Fibroblast of the aortic adventitia (primary cell): Measurements from ENCODE around the gene MRPS10. TPM values are rescaled to one million over a fixed set of nuclear protein-coding genes. Genes with fewer than 3 reads are reported as not detected.
A peak's percentile ranks its signal among the peaks of the same experiment; 100 is the strongest.
"Not testable (repeated sequence)": the region's sequence is repeated elsewhere in the genome, so short reads cannot be mapped to it uniquely, and the experiment has no call there.

Experiments used
- DNase-seq: peaks from one replicate; pipeline ENCODE4 v3.0.0-alpha.2; 2010; ENCODE audit warnings: low read depth
- H3K4me3 ChIP-seq: 2 replicates; pipeline ENCODE4 v1.5.1; 2011; ENCODE audit warnings: low read depth, mild to moderate bottlenecking, control low read depth, low read length, moderate library complexity
- total RNA-seq: library from RNA; depleted of rRNA; stranded (reverse); fragments of >200 nt; gene quantifications from 2 replicates; pipeline ENCODE4 v1.2.3, GENCODE V29; 2012; ENCODE audit warnings: low replicate concordance
- TF ChIP-seq, protein P1 (sequence below): IDR thresholded peaks from 2 replicates; pipeline ENCODE4 v1.5.1; 2011; ENCODE audit warnings: mild to moderate bottlenecking, low read length, control low read depth, inconsistent platforms; ENCODE audit not compliant: insufficient read depth

Gene MRPS10
- total RNA-seq, 1 donor, result 63.4 TPM

DNA sequence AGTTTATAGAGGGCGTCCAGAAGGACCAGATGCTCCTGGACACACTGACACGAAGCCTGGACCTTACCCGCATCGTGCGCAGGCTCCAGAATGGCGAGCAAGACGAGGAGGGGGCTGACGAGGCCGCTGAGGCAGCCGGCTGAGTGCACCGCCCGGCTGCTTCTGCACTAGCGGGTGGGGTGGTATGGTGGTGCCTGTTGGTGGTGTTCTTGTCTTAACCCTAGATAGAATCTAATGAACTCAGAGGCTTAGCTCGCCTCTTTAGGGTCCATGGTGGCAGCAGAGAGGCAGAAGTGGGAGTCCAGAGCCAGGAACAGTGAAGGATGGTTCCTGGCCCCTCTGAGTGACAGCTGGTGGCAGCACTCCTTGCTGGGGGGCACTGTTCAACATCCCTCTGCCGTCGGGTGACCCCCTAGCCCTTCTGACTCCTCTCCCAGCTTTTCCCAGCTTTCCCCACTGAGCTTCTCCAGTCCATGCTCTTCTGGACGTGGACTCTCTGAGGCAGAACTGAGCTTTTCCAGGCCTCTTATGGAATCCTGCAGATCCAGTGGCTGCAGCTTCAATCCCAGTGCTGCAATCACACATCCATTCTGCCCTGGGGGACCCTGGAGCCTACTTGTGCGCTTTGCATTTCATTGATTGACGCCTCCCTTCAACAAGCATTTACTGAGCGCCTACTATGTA lies 38.3 kb downstream of the MRPS10 start:
- DNase-seq, result no peak
- no peak overlapping the region for H3K4me3 ChIP-seq
- TF ChIP-seq, protein P1, sequence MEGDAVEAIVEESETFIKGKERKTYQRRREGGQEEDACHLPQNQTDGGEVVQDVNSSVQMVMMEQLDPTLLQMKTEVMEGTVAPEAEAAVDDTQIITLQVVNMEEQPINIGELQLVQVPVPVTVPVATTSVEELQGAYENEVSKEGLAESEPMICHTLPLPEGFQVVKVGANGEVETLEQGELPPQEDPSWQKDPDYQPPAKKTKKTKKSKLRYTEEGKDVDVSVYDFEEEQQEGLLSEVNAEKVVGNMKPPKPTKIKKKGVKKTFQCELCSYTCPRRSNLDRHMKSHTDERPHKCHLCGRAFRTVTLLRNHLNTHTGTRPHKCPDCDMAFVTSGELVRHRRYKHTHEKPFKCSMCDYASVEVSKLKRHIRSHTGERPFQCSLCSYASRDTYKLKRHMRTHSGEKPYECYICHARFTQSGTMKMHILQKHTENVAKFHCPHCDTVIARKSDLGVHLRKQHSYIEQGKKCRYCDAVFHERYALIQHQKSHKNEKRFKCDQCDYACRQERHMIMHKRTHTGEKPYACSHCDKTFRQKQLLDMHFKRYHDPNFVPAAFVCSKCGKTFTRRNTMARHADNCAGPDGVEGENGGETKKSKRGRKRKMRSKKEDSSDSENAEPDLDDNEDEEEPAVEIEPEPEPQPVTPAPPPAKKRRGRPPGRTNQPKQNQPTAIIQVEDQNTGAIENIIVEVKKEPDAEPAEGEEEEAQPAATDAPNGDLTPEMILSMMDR, result no peak

DNA sequence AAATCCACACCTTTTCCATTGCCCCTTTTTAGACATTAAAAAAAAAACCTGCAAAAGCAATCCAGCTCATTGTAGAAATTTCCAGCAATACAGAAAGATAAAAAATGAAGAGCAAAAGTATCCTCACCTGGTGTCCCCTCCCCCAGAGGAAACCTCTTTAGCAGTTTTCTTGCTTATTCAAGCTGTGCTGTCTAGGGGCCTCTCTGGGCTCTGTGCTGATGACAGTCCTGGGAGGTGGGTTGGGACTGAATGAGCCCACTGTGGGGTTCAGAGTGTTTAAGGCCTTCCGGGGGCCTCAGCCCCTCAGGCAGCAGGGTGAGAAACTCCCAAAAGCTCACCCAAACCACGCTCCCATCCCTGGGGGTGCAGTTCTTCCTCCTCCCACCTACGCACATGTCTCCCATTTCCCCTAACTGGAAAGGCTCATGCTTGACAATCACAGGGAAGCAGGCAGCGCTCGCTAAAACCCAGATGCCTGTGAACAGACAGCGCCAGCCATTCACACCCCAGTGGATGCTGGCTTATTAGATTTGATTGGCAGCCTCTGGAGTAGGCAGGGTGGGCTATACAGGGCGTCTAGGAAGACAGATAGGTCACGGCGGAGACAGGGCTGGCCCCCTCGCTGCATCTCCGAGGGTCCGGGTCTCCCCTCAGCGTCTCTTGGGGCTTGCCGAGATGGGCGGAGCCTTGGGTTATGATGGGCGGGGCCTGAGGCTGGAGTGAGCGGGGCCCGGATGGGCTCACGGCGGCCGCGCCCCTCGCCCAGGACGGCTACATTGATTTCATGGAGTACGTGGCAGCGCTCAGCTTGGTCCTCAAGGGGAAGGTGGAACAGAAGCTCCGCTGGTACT lies 39.9 kb downstream of the MRPS10 start:
- no peak overlapping the region for H3K4me3 ChIP-seq
- TF ChIP-seq, protein P1, result no peak
- DNase-seq, result no peak

DNA sequence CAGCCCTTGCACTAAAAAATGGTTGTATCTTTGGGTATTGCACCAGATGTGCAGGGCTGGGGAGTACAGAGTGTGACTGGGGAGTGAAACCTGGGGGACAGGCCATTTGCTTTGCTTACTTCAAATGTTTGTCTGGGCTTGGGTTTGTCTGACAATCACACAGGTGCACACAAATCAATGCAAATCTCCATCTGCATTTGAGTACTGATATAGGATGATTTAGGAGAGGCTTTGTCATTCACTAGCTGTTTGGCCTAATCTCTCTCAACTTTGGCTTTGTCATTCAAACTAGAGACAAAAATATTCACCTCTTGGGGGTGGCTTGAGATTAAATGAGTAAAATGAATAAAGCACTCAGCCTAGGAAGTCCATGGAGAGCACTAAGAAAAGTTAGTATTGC lies 40.7 kb downstream of the MRPS10 start:
- DNase-seq, result no peak
- TF ChIP-seq, protein P1, result no peak
- no peak overlapping the region for H3K4me3 ChIP-seq

DNA sequence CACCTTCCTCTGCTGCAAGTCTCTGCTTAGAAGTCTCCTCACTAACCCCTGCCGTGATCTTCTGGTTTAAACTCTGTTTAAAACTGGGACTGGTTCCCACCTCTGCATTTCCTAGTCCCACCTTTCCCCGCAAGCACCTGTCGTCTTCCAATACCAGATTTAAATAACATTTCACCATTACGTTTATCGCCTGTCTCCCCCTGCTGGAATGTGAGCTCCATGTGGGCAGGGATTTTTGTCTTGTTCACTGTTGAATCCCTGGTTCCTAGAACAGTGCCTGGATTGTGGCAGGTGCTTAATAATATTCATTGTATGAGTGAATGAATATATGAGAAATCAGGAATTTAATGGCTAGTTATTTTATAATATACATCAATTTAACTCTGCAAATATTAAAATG lies 41.8 kb downstream of the MRPS10 start:
- no peak overlapping the region for H3K4me3 ChIP-seq
- TF ChIP-seq, protein P1, result peak; percentile 20
- no peak for DNase-seq

DNA sequence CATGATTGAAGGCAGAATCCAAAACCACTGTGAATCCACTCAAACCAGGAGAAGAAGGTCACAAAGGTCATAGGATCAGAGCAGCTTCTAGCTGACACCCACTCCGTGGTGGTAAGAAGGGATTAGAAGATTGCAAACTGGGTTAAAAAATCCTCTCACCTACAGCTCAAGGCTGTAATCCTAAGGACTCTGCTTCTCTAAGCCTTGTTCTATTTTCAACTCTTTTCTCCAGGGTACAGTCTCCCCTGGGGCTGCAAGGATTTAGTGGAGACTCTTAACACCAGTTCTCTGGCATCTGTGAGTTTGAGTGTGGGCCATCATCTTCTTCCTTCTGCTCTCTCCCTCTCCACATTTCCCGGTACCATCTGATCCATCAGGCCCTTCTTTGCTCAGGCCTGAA lies 44.6 kb downstream of the MRPS10 start, which contains the start of gene GUCA1A:
Gene GUCA1A, plus strand, starts transcription at position 264 of the 400 bp plus-strand sequence. CDS start 250 bp downstream, outside the sequence.
- TF ChIP-seq, protein P1, result no peak
- no peak within 1 kb of the TSS for H3K4me3 ChIP-seq
- DNase-seq, result no peak

DNA sequence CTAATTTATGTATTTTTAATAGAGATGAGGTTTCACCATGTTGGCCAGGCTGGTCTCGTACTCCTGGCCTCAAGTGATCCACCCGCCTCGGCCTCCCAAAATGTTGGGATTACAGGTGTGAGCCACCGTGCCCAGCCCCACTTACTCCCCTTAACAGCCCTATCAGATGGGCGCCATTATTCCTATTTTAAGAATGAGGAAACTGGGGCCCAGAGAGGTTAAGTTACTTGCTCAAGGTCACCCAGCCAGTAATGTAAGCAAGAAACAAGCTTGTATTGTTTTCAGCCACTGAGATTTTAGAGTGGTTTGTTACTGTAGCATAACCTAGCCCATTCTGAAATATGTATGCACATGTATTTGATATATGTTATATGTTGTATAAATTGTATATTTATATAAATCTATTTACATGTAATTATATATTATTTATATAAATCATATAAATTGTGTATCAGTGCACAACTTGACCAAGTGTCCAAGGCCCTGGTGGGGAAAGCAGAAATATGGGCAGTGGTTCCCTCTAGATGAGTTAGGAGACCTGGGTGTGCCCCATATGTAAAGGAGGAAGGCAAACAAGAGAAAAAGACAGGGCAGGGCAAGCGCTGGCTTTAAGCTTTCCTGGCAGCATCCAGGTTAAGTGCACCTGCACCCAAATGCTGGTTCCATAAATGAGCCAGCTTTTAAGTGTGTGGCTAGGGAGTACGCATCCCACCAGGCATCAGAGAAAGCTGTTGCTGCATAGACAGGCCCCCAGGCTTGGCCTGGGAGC lies 45.7 kb downstream of the MRPS10 start:
- TF ChIP-seq, protein P1, result no peak
- DNase-seq, result no peak
- H3K4me3 ChIP-seq, result no peak overlapping the region

DNA sequence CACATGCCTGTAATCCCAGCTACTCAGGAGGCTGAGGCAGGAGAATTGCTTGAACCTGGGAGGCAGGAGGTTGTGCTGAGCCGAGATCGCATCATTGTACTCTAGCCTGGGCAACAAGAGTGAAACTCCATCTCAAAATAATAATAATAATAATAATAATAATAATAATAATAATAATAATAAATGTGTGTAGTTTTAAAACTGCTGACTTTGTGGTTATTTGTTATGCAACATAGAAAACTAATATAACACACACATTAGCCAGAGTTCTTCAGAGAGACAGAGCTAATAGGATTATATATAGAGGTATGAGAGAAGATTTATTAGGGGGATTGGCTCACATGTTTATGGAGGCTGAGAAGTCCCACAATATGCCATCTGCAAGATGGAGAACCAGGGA lies 47.9 kb downstream of the MRPS10 start:
- not testable (repeated sequence) for DNase-seq, H3K4me3 ChIP-seq
